GM10847 (cell line): ENCODE measurements around the gene FHAD1.

Experiments used
- POLR2A ChIP-seq: IDR thresholded peaks from 2 replicates; pipeline ENCODE4 v1.6.1; 2011; ENCODE audit not compliant: insufficient read length; ENCODE audit errors: extremely low read depth

Gene FHAD1

GRCh38 chr1:15348648-15349047 is 101.6 kb downstream of the FHAD1 start:
- TF ChIP-seq POLR2A, result no peak

- TF ChIP-seq POLR2A, result no peak
These were observed 102.1 kb downstream of the FHAD1 start for GRCh38 chr1:15349133-15349532.

GRCh38 chr1:15350151-15350550 is 103.1 kb downstream of the FHAD1 start:
- TF ChIP-seq POLR2A, result no peak

- TF ChIP-seq POLR2A, result no peak
These were observed 103.7 kb downstream of the FHAD1 start for GRCh38 chr1:15350551-15351200.

GRCh38 chr1:15351310-15351709 is 104.3 kb downstream of the FHAD1 start:
- no peak for TF ChIP-seq POLR2A

- no peak for TF ChIP-seq POLR2A
These were observed 105.3 kb downstream of the FHAD1 start for GRCh38 chr1:15352128-15352957.

GRCh38 chr1:15353839-15354579 is 107.0 kb downstream of the FHAD1 start:
- TF ChIP-seq POLR2A, result no peak

GRCh38 chr1:15354580-15354965 is 107.5 kb downstream of the FHAD1 start:
- TF ChIP-seq POLR2A, result no peak

- no peak for TF ChIP-seq POLR2A
These were observed 109.1 kb downstream of the FHAD1 start for GRCh38 chr1:15355968-15356625.

GRCh38 chr1:15357612-15358207 is 110.7 kb downstream of the FHAD1 start:
- no peak for TF ChIP-seq POLR2A

GRCh38 chr1:15358565-15359133 is 111.6 kb downstream of the FHAD1 start:
- no peak for TF ChIP-seq POLR2A

GRCh38 chr1:15360700-15361099 is 113.7 kb downstream of the FHAD1 start:
- TF ChIP-seq POLR2A, result no peak

- no peak for TF ChIP-seq POLR2A
These were observed 115.2 kb downstream of the FHAD1 start for GRCh38 chr1:15362096-15362736.

GRCh38 chr1:15362737-15363128 is 115.7 kb downstream of the FHAD1 start:
- TF ChIP-seq POLR2A, result no peak

GRCh38 chr1:15364740-15365139 is 117.7 kb downstream of the FHAD1 start:
- no peak for TF ChIP-seq POLR2A

- TF ChIP-seq POLR2A, result no peak
These were observed 121.9 kb downstream of the FHAD1 start for GRCh38 chr1:15368888-15369287.
